Activated CD4-positive, alpha-beta T cell treated with anti-CD3 and anti-CD28 coated beads for 36 hours (primary cell): ENCODE data around the gene KMO. TPM values are rescaled to one million over a fixed set of nuclear protein-coding genes. Genes with fewer than 3 reads are reported as not detected.

Experiments
- ATAC-seq: fragments of 200-7000 bp; cut with Tn5 transposase; one replicate; pipeline ENCODE4 v1.10.0; 2021; ENCODE audit warnings: mild to moderate bottlenecking, moderate library complexity
- CTCF ChIA-PET: fragments of 350-600 bp; sonication (Branson Sonifier 250); formaldehyde crosslinking; loops from one replicate; lab custom pipeline; 2021; ENCODE audit warnings: antibody characterized with exemption; lab: Charles Lee
- POLR2A ChIA-PET: fragments of 350-600 bp; sonication (Branson Sonifier 250); formaldehyde crosslinking; loops from one replicate; lab custom pipeline; 2021; ENCODE audit warnings: antibody characterized with exemption, inconsistent platforms; lab: Charles Lee
- DNase-seq: peaks from one replicate; pipeline ENCODE4 v3.0.0-alpha.2; 2020
- H3K27ac Mint-ChIP-seq: one replicate; pipeline ENCODE4 v1.8.0; 2021; ENCODE audit warnings: mixed read lengths
- H3K27me3 Mint-ChIP-seq: one replicate; pipeline ENCODE4 v1.8.0; 2021; ENCODE audit warnings: mixed read lengths
- H3K36me3 Mint-ChIP-seq: one replicate; pipeline ENCODE4 v1.8.0; 2021; ENCODE audit warnings: low read depth, mixed read lengths
- H3K4me1 Mint-ChIP-seq: one replicate; pipeline ENCODE4 v1.8.0; 2021; ENCODE audit warnings: mixed read lengths
- H3K4me3 Mint-ChIP-seq: one replicate; pipeline ENCODE4 v1.8.0; 2021; ENCODE audit warnings: mild to moderate bottlenecking, moderate library complexity, mixed read lengths
- H3K9me3 Mint-ChIP-seq: one replicate; pipeline ENCODE4 v1.8.0; 2021; ENCODE audit warnings: low read depth, mixed read lengths
- intact Hi-C, 2 experiments: fragments of 100-400 bp; cut with DNase I in 1 of 2; cut with micrococcal nuclease in 1 of 2; formaldehyde crosslinking; loops; one replicate each; pipeline versions ENCODE4 v1.14.2 to v1.15.1; 2022 to 2024; cut with DNase I, micrococcal nuclease
- total RNA-seq, 2 experiments: library from RNA; stranded (reverse); gene quantifications; one replicate each; pipeline ENCODE4 v1.2.3, GENCODE V29; 2021

Gene KMO
- total RNA-seq, 2 experiments from 2014 or later = 0.33 TPM; not detected in 1

DNA sequence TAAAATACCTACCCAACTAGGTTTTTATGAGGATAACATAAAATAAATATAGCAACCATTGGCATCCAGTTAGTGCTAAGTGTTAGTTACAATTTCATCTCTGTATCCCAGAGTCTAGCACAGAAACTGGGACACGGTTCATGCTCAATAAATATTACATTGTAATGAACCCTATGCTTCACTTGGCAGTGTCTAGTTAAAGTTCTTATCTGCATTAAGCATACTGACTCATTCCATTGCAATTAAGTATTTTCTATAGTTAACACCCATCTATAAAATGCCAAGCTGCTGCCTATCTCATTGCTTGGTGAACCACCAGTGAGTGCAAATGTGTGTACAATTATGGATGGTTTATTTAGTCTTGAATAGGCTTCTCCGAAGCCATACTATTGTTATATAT, 92.8 kb downstream of the KMO start:
- DNase-seq = no peak
- Mint-ChIP-seq H3K27ac (no peak overlapping the region), H3K27me3 (no peaks in the 10 kb centered on the region), H3K36me3 (peaks cover 4% of the 10 kb centered on the region), H3K9me3 (no peaks in the 10 kb centered on the region), H3K4me1 (peaks cover 11% of the 10 kb centered on the region), H3K4me3 (no peak overlapping the region)
- ChIA-PET CTCF (interaction anchor here (0.6 to 1.0 kb wide), 2 partner anchors 106 to 894 kb away, joined by 3 read pairs; partner anchors contain the start of gene FH), POLR2A (no interaction called here)
- ATAC-seq = no peak
- intact Hi-C loops = no loop called here

DNA sequence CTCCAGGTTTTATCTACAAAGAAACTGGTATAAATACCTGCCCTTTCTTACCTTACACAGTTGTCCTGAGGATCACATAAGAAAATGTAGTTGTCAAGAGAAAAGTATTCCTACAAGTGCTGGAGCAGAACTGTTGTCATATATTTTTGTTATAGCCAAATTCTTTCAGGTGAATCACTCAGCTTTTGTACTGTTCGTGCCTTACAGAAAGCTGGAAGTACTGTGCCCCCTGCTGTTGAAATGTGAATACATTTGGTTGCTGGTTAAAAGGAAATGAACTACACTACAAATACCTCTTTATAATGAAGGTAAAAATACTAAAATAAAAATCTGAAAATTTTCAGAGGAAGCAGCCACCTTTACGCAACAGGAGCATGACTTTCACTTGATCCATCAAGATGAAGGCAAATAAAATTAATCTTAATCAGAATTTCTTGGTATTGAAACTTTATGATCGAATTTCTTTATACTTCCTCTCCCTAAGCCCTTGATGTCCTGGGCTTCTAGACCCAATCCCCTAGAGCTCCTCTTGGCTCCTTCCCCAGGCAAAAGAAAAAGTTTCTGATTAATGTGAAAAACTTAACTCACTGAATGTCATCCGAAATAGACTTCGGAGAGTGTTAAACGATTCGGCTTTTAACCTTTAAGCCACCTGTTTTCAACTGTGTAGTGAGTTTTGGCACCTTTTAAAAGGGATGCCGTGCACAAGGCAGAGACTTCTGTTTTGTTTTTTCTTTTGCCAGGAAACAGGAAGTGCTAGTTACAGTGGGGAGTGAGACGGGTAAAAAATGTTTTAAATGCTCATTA, 95.5 kb downstream of the KMO start:
- H3K4me3 Mint-ChIP-seq = peak overlapping the region; percentile 1
- peaks cover 22% of the 10 kb centered on the region for H3K4me1 Mint-ChIP-seq
- CTCF ChIA-PET = interaction anchor here (0.6 to 2.7 kb wide), 18 partner anchors 8 to 221 kb away, joined by 3 to 34 read pairs (median 4); partner anchors contain the start of genes CHML, FH, KMO and OPN3
- no peaks in the 10 kb centered on the region for H3K9me3 Mint-ChIP-seq
- peak; percentile 58 for DNase-seq
- no peaks in the 10 kb centered on the region for H3K27me3 Mint-ChIP-seq
- peak; percentile 89 for ATAC-seq
- H3K36me3 Mint-ChIP-seq = peaks cover 10% of the 10 kb centered on the region
- POLR2A ChIA-PET = no interaction called here
- peak overlapping the region; percentile 44 for H3K27ac Mint-ChIP-seq
- intact Hi-C loops = loop anchor here (1.0 kb wide), 2 partner anchors 16 to 96 kb away; no protein-coding TSS in a partner anchor

DNA sequence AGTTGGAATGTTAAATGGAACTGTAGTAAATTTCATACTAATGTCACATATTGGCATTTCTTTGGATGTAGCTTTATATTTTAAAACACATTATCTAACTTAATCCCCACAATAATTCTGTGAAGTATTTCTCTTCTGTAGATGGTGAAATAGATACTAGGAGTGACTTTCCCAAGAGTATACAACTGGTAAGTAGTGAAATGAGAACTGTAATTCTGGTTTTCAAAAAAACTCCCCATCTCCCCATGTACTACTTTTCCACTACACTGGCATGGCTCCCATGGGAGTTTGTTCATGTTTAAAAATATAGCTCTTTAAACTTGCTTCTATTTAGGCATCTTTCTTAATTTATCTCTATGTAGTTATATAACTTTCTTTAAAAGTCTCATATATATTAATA, 97.8 kb downstream of the KMO start:
- peaks cover 21% of the 10 kb centered on the region for H3K36me3 Mint-ChIP-seq
- intact Hi-C loops = no loop called here
- DNase-seq (no peak), ATAC-seq (no peak)
- CTCF ChIA-PET = interaction anchor here (0.7 to 2.1 kb wide), 5 partner anchors 8 to 100 kb away, joined by 3 to 7 read pairs (median 4); no protein-coding TSS in a partner anchor
- no peaks in the 10 kb centered on the region for H3K27me3 Mint-ChIP-seq
- peaks cover 27% of the 10 kb centered on the region for H3K4me1 Mint-ChIP-seq
- H3K4me3 Mint-ChIP-seq = no peak overlapping the region
- no peaks in the 10 kb centered on the region for H3K9me3 Mint-ChIP-seq
- POLR2A ChIA-PET = no interaction called here
- no peak overlapping the region for H3K27ac Mint-ChIP-seq

DNA sequence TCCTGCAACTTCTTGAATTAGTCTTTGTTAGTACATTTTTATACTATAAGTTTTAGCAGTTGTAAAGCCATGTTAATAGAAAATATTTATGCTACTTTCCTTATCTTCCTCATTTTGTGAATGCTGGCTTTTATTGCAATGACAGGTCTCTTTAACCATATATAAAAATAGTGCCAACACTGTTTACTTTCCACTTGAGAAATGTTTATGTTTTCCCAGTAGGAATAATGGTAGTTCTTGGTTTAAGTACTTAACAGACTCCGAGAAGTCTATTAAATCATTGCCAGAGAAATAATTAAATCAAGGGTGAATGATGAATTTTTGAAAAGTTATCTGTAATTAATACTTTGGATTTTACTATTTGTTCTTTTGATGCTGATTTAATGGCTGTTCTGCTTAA, 98.3 kb downstream of the KMO start:
- no peak for ATAC-seq
- H3K9me3 Mint-ChIP-seq = no peaks in the 10 kb centered on the region
- DNase-seq = no peak
- peaks cover 26% of the 10 kb centered on the region for H3K36me3 Mint-ChIP-seq
- POLR2A ChIA-PET = no interaction called here
- no peak overlapping the region for H3K27ac Mint-ChIP-seq
- CTCF ChIA-PET = interaction anchor here (0.7 to 2.1 kb wide), 5 partner anchors 8 to 100 kb away, joined by 3 to 7 read pairs (median 4); no protein-coding TSS in a partner anchor
- H3K4me1 Mint-ChIP-seq = peaks cover 32% of the 10 kb centered on the region
- intact Hi-C loops = no loop called here
- H3K27me3 Mint-ChIP-seq = no peaks in the 10 kb centered on the region
- no peak overlapping the region for H3K4me3 Mint-ChIP-seq

DNA sequence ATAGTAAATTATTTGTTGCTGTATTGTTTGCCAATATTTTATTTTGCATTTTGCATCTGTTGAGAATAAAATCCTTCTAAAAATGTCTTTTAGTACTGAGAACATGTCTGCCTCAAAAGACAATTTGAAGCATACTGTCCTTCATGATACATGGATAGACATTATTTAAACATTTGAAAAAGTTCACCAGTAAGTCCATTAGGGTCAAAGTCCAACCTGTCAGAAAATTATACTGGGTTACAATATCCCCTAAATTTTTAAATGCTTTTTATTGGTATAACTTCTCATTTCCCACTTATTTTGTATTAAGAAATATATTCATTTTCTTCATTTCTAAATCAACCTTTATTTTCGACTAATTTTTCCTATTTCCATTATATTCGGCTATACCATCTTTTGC, 98.7 kb downstream of the KMO start:
- no peak overlapping the region for H3K4me3 Mint-ChIP-seq
- H3K4me1 Mint-ChIP-seq = peaks cover 34% of the 10 kb centered on the region
- intact Hi-C loops = no loop called here
- H3K27me3 Mint-ChIP-seq = no peaks in the 10 kb centered on the region
- peaks cover 28% of the 10 kb centered on the region for H3K36me3 Mint-ChIP-seq
- no peak overlapping the region for H3K27ac Mint-ChIP-seq
- ATAC-seq = no peak
- ChIA-PET POLR2A (no interaction called here), CTCF (no interaction called here)
- DNase-seq = no peak
- no peaks in the 10 kb centered on the region for H3K9me3 Mint-ChIP-seq

- CTCF ChIA-PET = no interaction called here
These were observed 99.5 kb downstream of the KMO start for GRCh38 chr1:241631674-241632073.

DNA sequence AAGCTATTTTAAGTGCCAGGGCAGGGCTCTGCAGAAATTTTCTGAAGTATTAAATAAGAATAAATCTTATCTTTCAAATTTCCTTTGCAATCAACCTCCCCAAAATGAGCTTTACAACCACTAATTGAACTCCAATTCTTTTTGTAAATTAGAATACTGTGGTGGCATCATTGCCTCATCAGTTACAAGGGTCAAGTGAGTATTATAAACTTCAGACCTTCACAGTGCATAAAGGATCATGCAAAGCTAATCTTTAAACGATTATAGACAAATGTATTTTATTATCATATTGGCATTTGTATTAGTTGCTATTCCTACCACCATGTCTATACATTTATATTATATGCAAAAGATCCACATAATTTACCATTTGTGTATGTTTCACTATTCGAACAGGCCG, 100.8 kb downstream of the KMO start:
- H3K4me1 Mint-ChIP-seq = peaks cover 45% of the 10 kb centered on the region
- no peak for DNase-seq
- no peak overlapping the region for H3K4me3 Mint-ChIP-seq
- no peak overlapping the region for H3K27ac Mint-ChIP-seq
- ChIA-PET POLR2A (no interaction called here), CTCF (interaction anchor here (0.7 to 1.4 kb wide), 3 partner anchors 12 to 120 kb away, joined by 3 read pairs; partner anchors contain the start of gene KMO)
- H3K36me3 Mint-ChIP-seq = peaks cover 42% of the 10 kb centered on the region
- no peaks in the 10 kb centered on the region for H3K27me3 Mint-ChIP-seq
- ATAC-seq = no peak
- intact Hi-C loops = no loop called here
- H3K9me3 Mint-ChIP-seq = no peaks in the 10 kb centered on the region

More at GRCh38 chr1:241631674-241632073, 99.5 kb downstream of the KMO start:
- DNase-seq (no peak), ATAC-seq (no peak)
- H3K4me3 Mint-ChIP-seq = peak overlapping the region; percentile 18
- intact Hi-C loops = no loop called here
- POLR2A ChIA-PET = no interaction called here
- no peaks in the 10 kb centered on the region for H3K27me3 Mint-ChIP-seq
- H3K36me3 Mint-ChIP-seq = peaks cover 31% of the 10 kb centered on the region
- H3K4me1 Mint-ChIP-seq = peaks cover 38% of the 10 kb centered on the region
- no peaks in the 10 kb centered on the region for H3K9me3 Mint-ChIP-seq
- no peak overlapping the region for H3K27ac Mint-ChIP-seq

- H3K9me3 Mint-ChIP-seq = no peaks in the 10 kb centered on the region
- H3K4me1 Mint-ChIP-seq = peaks cover 50% of the 10 kb centered on the region
- no peaks in the 10 kb centered on the region for H3K27me3 Mint-ChIP-seq
- ATAC-seq (no peak), DNase-seq (no peak)
- no peak overlapping the region for H3K27ac Mint-ChIP-seq
- CTCF ChIA-PET = interaction anchor here (0.9 to 1.9 kb wide), 2 partner anchors 9 to 17 kb away, joined by 3 to 12 read pairs; no protein-coding TSS in a partner anchor
- H3K36me3 Mint-ChIP-seq = peaks cover 44% of the 10 kb centered on the region
- no peak overlapping the region for H3K4me3 Mint-ChIP-seq
- intact Hi-C loops = no loop called here
- POLR2A ChIA-PET = no interaction called here
These were observed 103.5 kb downstream of the KMO start for GRCh38 chr1:241635556-241636152.

GRCh38 chr1:241636291-241636690, 104.1 kb downstream of the KMO start:
- Mint-ChIP-seq H3K27me3 (no peaks in the 10 kb centered on the region), H3K27ac (no peak overlapping the region), H3K4me1 (peaks cover 56% of the 10 kb centered on the region), H3K36me3 (peaks cover 44% of the 10 kb centered on the region), H3K9me3 (no peaks in the 10 kb centered on the region), H3K4me3 (no peak overlapping the region)
- intact Hi-C loops = no loop called here
- CTCF ChIA-PET = interaction anchor here (0.9 to 1.9 kb wide), 2 partner anchors 10 to 17 kb away, joined by 3 to 12 read pairs; no protein-coding TSS in a partner anchor
- ATAC-seq (no peak), DNase-seq (no peak)
- POLR2A ChIA-PET = no interaction called here

DNA sequence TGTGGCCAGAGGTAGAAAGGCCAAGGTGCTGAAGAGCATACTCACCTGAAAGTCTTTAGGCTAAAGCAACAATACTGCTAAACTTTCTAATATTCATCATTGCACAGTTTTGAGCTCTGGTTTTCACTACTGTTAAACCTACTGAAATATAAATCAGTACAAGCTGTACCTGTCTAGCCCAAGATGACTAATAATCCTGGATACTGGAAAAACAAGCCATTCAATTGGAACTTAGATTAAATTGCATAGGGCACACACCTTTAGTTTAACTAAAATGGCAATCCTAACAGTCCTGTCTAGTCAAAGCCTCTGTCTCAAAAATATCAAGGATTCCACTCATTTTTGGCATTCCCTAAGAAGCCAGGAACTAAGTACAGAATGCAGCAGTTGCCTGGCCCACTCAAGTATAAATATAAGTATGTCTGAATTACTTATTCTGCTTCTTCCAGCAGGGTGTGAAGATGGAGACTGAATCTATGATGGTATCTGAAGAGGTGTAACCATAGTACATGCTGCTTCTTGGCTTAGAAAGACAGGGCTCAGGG, 104.9 kb downstream of the KMO start:
- CTCF ChIA-PET = interaction anchor here (0.8 to 1.3 kb wide), 2 partner anchors 9 to 15 kb away, joined by 4 read pairs; no protein-coding TSS in a partner anchor

GRCh38 chr1:241637604-241638003, 105.4 kb downstream of the KMO start:
- no peak for ATAC-seq
- peak overlapping the region; percentile 77 for H3K4me3 Mint-ChIP-seq
- H3K9me3 Mint-ChIP-seq = peaks cover 7% of the 10 kb centered on the region
- H3K4me1 Mint-ChIP-seq = peaks cover 45% of the 10 kb centered on the region
- H3K27me3 Mint-ChIP-seq = no peaks in the 10 kb centered on the region
- CTCF ChIA-PET = interaction anchor here (0.8 to 1.3 kb wide), 2 partner anchors 10 to 16 kb away, joined by 4 read pairs; no protein-coding TSS in a partner anchor
- DNase-seq = no peak
- POLR2A ChIA-PET = interaction anchor here (0.6 to 0.7 kb wide), 2 partner anchors 118 to 214 kb away, joined by 6 to 16 read pairs; partner anchors contain the start of gene FH
- intact Hi-C loops = no loop called here
- no peak overlapping the region for H3K27ac Mint-ChIP-seq
- peaks cover 34% of the 10 kb centered on the region for H3K36me3 Mint-ChIP-seq

More for the DNA sequence above, 104.9 kb downstream of the KMO start:
- Mint-ChIP-seq H3K4me1 (peaks cover 49% of the 10 kb centered on the region), H3K4me3 (peak overlapping the region; percentile 77), H3K36me3 (peaks cover 37% of the 10 kb centered on the region), H3K27me3 (no peaks in the 10 kb centered on the region), H3K9me3 (peaks cover 2% of the 10 kb centered on the region), H3K27ac (no peak overlapping the region)
- POLR2A ChIA-PET = interaction anchor here (0.6 to 0.7 kb wide), 2 partner anchors 117 to 214 kb away, joined by 6 to 16 read pairs; partner anchors contain the start of gene FH
- intact Hi-C loops = no loop called here
- no peak for ATAC-seq
- no peak for DNase-seq
